ENCODE data around the gene LUC7L. TPM values are rescaled to one million over a fixed set of nuclear protein-coding genes. Genes with fewer than 3 reads are reported as not detected.

The LUC7L gene
- total and polyA plus RNA-seq, 10 of the 15 experiments (the other 5 are each of a cell fraction or from before 2014, with no cell fraction given) = 2.3 to 59.6 (median 44.1) TPM

DNA sequence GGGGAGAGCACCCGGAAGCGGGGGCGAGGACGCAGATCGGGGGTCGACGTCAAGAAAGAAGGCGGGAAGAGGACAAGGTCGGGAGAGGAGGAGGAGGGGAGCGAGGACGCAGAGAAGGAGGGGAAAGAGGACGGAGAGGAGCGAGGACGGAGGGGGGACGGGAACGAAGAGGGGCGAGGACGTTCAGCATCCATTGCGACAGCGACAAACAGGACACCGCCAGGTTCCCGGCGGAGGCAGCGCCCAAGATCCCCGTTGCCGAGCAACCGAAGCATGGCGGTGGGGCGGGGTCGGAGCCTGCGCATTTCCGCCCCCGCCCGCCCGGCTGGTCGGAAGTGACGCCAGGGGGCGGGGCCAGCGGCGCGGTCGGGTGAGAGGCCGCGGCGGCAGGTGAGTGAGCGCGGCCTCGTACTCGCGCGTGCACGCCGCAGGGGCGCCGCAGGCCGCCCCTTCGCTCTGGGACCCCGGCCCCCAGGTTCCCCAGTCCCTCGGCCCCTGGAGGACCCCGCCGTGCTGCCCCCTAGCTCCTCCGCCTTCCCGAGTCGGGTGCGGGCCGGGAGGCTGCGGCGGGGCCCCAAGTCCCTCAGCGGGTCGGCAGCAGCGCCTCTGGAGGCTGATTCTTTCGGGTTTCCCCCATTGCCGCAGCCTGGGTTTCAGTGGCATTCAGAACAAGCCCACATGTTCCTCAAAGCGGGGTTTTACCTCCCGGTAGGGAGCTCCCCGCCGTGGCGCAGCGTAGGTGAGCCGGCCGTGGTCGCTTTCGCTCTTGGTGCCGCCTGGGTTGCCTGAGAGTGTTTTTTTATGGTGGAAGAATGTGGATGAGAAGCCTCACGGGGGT is 5.4 kb upstream of the LUC7L start, which contains the start of gene FAM234A:
TSS of gene FAM234A (plus strand) at position 354 of the 838 bp plus-strand sequence. CDS start 19,593 bp downstream, outside the sequence.
- FAIRE-seq = peak; percentile 75
- intact Hi-C loops (cut with micrococcal nuclease; ENCODE audit: unreplicated experiment) = loop anchor here (2.0 kb wide), 2 partner anchors 18 to 114 kb away; no protein-coding TSS in a partner anchor
- peak; percentile 77 for DNase-seq (ENCODE audit: low read depth, low spot score)
- POLR2A ChIA-PET = interaction anchor here (0.7 to 3.5 kb wide), 12 partner anchors 10 to 402 kb away, joined by 3 to 33 read pairs (median 4); partner anchors contain the start of gene MRPL28
- Histone ChIP-seq H3K9me3 (replicated peaks; ENCODE audit: control insufficient read depth, insufficient read depth, low read length) (no peaks in the 10 kb centered on the region), H3K27ac (ENCODE audit: control insufficient read depth, insufficient read depth) (peak within 1 kb of the TSS; percentile 84), H3K4me2 (ENCODE audit: control insufficient read depth, insufficient read depth) (peak within 1 kb of the TSS; percentile 99), H3K4me3 (peak within 1 kb of the TSS; percentile 81), H3K79me2 (ENCODE audit: control insufficient read depth, insufficient read depth, low read length) (peaks cover 5% of the 10 kb centered on the region), H3K27me3 (replicated peaks in 1 of 2; ENCODE audit: control insufficient read depth in 2 of 2, insufficient read depth in 2 of 2, low read length in 1 of 2) (no peaks in the 10 kb centered on the region), H3K4me1 (ENCODE audit: control insufficient read depth, insufficient read depth, low read length) (peaks cover 2% of the 10 kb centered on the region; the same call in 1 of the 2 replicates), H4K20me1 (ENCODE audit: control insufficient read depth, insufficient read depth) (no peaks in the 10 kb centered on the region), H3K36me3 (ENCODE audit: control insufficient read depth in 2 of 2, insufficient read depth in 2 of 2, low read length in 1 of 2) (no peaks in the 10 kb centered on the region), H2AFZ (ENCODE audit: control insufficient read depth, low read depth, low read length) (peak within 1 kb of the TSS; percentile 99), H3K9ac (ENCODE audit: control insufficient read depth, insufficient read depth, low read length) (peak within 1 kb of the TSS; percentile 83)
- in situ Hi-C loops (cut with MboI) = loop anchor here (5.0 kb wide), 1 partner anchor 113 kb away; no protein-coding TSS in a partner anchor
- WGBS (ENCODE audit: insufficient coverage, insufficient replicate concordance, low lambda C conversion rate, missing lambda C conversion rate) = 1% methylated on average over 63 of the region's 85 CpGs
- SMC1A ChIA-PET (ENCODE audit: uncharacterized antibody, unreplicated experiment) = interaction anchor here (0.7 to 1.5 kb wide), 9 partner anchors 15 to 118 kb away, joined by 3 to 6 read pairs (median 4); partner anchors contain the start of gene AXIN1
- RAD21 ChIA-PET (ENCODE audit: unreplicated experiment) = interaction anchor here (0.7 to 2.5 kb wide), 8 partner anchors 8 to 167 kb away, joined by 3 to 28 read pairs (median 4); partner anchors contain the start of genes AXIN1 and DECR2
- ATAC-seq = peak; percentile 96
- CTCF ChIA-PET = interaction anchor here (0.8 to 1.8 kb wide), 9 partner anchors 9 to 157 kb away, joined by 3 to 10 read pairs (median 4); partner anchors contain the start of gene MPG
- no TSS peak for BruUV-seq (replicated peaks)
- TF ChIP-seq SIX5 (IDR thresholded peaks at IDR 0.05; ENCODE audit: low read depth, low read length, severe bottlenecking) = peak; percentile 17
- TF ChIP-seq NRF1 (conservative IDR thresholded peaks at IDR 0.05; ENCODE audit: low read depth, low read length) = peak; percentile 25; the same call in 1 of the 2 replicates
- TF ChIP-seq CREB1 (IDR thresholded peaks at IDR 0.05; ENCODE audit: low read depth) = peak; percentile 89
- no peak for TF ChIP-seq SMAD1 (IDR thresholded peaks at IDR 0.05; ENCODE audit: low read depth, partially characterized antibody)
- TF ChIP-seq NFYA (IDR thresholded peaks at IDR 0.05; ENCODE audit: borderline replicate concordance, low read depth, low read length) = no peak
- TF ChIP-seq TCF3 (IDR thresholded peaks at IDR 0.05; ENCODE audit: borderline replicate concordance, insufficient read depth, low read depth, low read length) = peak; percentile 21; the same call in 1 of the 2 replicates
- TF ChIP-seq EGR1 (IDR thresholded peaks at IDR 0.05; ENCODE audit: borderline replicate concordance in 1 of 2, low read depth in 2 of 2, low read length in 2 of 2) = peak in 1 of 2 experiments; percentile 99; a peak in 2 of 3 replicates
- TF ChIP-seq MTA2 (IDR thresholded peaks at IDR 0.05; ENCODE audit: low read depth) = peak; percentile 13
- TF ChIP-seq SMARCA5 (IDR thresholded peaks at IDR 0.05) = peak; percentile 80
- peak; percentile 53 for TF ChIP-seq ATF7 (IDR thresholded peaks at IDR 0.05; ENCODE audit: low read depth)
- TF ChIP-seq RUNX3 (IDR thresholded peaks at IDR 0.05; ENCODE audit: low read length) = peak; percentile 94
- no peak for TF ChIP-seq RELA (IDR thresholded peaks at IDR 0.05; ENCODE audit: borderline replicate concordance, partially characterized antibody)
- TF ChIP-seq, protein P1, sequence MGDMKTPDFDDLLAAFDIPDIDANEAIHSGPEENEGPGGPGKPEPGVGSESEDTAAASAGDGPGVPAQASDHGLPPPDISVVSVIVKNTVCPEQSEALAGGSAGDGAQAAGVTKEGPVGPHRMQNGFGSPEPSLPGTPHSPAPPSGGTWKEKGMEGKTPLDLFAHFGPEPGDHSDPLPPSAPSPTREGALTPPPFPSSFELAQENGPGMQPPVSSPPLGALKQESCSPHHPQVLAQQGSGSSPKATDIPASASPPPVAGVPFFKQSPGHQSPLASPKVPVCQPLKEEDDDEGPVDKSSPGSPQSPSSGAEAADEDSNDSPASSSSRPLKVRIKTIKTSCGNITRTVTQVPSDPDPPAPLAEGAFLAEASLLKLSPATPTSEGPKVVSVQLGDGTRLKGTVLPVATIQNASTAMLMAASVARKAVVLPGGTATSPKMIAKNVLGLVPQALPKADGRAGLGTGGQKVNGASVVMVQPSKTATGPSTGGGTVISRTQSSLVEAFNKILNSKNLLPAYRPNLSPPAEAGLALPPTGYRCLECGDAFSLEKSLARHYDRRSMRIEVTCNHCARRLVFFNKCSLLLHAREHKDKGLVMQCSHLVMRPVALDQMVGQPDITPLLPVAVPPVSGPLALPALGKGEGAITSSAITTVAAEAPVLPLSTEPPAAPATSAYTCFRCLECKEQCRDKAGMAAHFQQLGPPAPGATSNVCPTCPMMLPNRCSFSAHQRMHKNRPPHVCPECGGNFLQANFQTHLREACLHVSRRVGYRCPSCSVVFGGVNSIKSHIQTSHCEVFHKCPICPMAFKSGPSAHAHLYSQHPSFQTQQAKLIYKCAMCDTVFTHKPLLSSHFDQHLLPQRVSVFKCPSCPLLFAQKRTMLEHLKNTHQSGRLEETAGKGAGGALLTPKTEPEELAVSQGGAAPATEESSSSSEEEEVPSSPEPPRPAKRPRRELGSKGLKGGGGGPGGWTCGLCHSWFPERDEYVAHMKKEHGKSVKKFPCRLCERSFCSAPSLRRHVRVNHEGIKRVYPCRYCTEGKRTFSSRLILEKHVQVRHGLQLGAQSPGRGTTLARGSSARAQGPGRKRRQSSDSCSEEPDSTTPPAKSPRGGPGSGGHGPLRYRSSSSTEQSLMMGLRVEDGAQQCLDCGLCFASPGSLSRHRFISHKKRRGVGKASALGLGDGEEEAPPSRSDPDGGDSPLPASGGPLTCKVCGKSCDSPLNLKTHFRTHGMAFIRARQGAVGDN (IDR thresholded peaks at IDR 0.05) = peak; percentile 73
- TF ChIP-seq NBN (IDR thresholded peaks at IDR 0.05) = peak; percentile 97
- peak; percentile 40 to 59 for TF ChIP-seq IKZF2 (IDR thresholded peaks at IDR 0.05)
- TF ChIP-seq HDGF (IDR thresholded peaks at IDR 0.05) = peak; percentile 97
- no peak for TF ChIP-seq ASH2L (IDR thresholded peaks at IDR 0.05; ENCODE audit: borderline replicate concordance, low read depth)
- TF ChIP-seq ZBED1 (IDR thresholded peaks at IDR 0.05; ENCODE audit: borderline replicate concordance) = peak; percentile 33; the same call in 1 of the 2 replicates
- no peak for TF ChIP-seq RCOR1 (conservative IDR thresholded peaks at IDR 0.05; ENCODE audit: low read depth, low read length)
- TF ChIP-seq, protein P2, sequence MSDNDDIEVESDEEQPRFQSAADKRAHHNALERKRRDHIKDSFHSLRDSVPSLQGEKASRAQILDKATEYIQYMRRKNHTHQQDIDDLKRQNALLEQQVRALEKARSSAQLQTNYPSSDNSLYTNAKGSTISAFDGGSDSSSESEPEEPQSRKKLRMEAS (IDR thresholded peaks at IDR 0.05; ENCODE audit: low read depth, low read length) = peak; percentile 10; the same call in 1 of the 2 replicates
